DND-41 (cell line): Measurements from ENCODE around the gene SLC39A6.

Source experiments
- ATAC-seq: fragments of 200-7000 bp; cut with Tn5 transposase; 3 replicates; pipeline ENCODE4 v1.9.1; 2021; ENCODE audit warnings: low read depth; ENCODE audit not compliant: insufficient read depth
- DNase-seq: peaks from one replicate; pipeline ENCODE4 v3.0.0-alpha.2; 2020
- H2AFZ ChIP-seq: 2 replicates; pipeline ENCODE4 v1.6.0; 2012; ENCODE audit warnings: low read depth, low read length
- H3K27ac ChIP-seq: 2 replicates; pipeline ENCODE4 v1.5.1; 2012; ENCODE audit warnings: low read length, inconsistent platforms
- H3K27me3 ChIP-seq: fragments of 200-600 bp; sonication (generic); 2 replicates; pipeline ENCODE4 v1.6.0; 2012; ENCODE audit warnings: low read length, mild to moderate bottlenecking, inconsistent platforms; ENCODE audit not compliant: insufficient read depth, poor library complexity
- H3K36me3 ChIP-seq: 2 replicates; pipeline ENCODE4 v1.5.1; 2012; ENCODE audit warnings: low read length, inconsistent platforms; ENCODE audit not compliant: insufficient read depth
- H3K4me1 ChIP-seq: 2 replicates; pipeline ENCODE4 v1.5.1; 2012; ENCODE audit warnings: mild to moderate bottlenecking, low read length; ENCODE audit not compliant: insufficient read depth
- H3K4me2 ChIP-seq: 2 replicates; pipeline ENCODE4 v1.6.0; 2012; ENCODE audit warnings: mild to moderate bottlenecking, moderate library complexity, low read length, inconsistent platforms; ENCODE audit not compliant: insufficient read depth
- H3K4me3 ChIP-seq, 2 experiments: fragments of 200-600 bp in 1 of 2; shearing (Covaris generic) in 1 of 2; 2 replicates each; pipeline ENCODE4 v1.5.1; 2012 to 2016; ENCODE audit warnings: inconsistent platforms in 2 of 2, low read length in 2 of 2, mild to moderate bottlenecking in 2 of 2, low read depth in 1 of 2, moderate library complexity in 1 of 2
- H3K79me2 ChIP-seq: 2 replicates; pipeline ENCODE4 v1.6.0; 2012; ENCODE audit warnings: low read length, inconsistent platforms; ENCODE audit not compliant: insufficient read depth
- H3K9ac ChIP-seq: 2 replicates; pipeline ENCODE4 v1.6.0; 2012; ENCODE audit warnings: low read depth, mild to moderate bottlenecking, inconsistent platforms, low read length, moderate library complexity
- H3K9me3 ChIP-seq: 2 replicates; pipeline ENCODE4 v1.5.1; 2012; ENCODE audit warnings: low read length, moderate library complexity, mild to moderate bottlenecking, inconsistent platforms; ENCODE audit not compliant: insufficient read depth, severe bottlenecking
- H4K20me1 ChIP-seq: 2 replicates; pipeline ENCODE4 v1.6.0; 2012; ENCODE audit warnings: low read length; ENCODE audit not compliant: insufficient read depth
- EZH2 ChIP-seq: IDR thresholded peaks from 3 replicates; pipeline ENCODE4 v1.6.1; 2012; ENCODE audit warnings: borderline replicate concordance, low read depth, mild to moderate bottlenecking, moderate library complexity, low read length, inconsistent platforms; ENCODE audit not compliant: severe bottlenecking
- TF ChIP-seq, protein P1 (sequence below): IDR thresholded peaks from 2 replicates; pipeline ENCODE4 v1.5.1; 2012; ENCODE audit warnings: borderline replicate concordance, low read length, moderate library complexity, mild to moderate bottlenecking; ENCODE audit not compliant: poor library complexity, severe bottlenecking; ENCODE audit errors: extremely low read depth

Gene SLC39A6

GRCh38 chr18:36153771-36154170 is 24.6 kb upstream of the SLC39A6 start:
- no peaks in the 10 kb centered on the region for H3K79me2 ChIP-seq
- no peaks in the 10 kb centered on the region for H3K27me3 ChIP-seq
- H4K20me1 ChIP-seq, result peaks cover 9% of the 10 kb centered on the region; the same call in 1 of the 2 replicates
- DNase-seq, result no peak
- H3K9ac ChIP-seq, result no peak overlapping the region
- no peak for ATAC-seq
- H3K36me3 ChIP-seq, result peaks cover 89% of the 10 kb centered on the region
- H3K9me3 ChIP-seq, result no peaks in the 10 kb centered on the region
- no peak for TF ChIP-seq EZH2
- TF ChIP-seq, protein P1, sequence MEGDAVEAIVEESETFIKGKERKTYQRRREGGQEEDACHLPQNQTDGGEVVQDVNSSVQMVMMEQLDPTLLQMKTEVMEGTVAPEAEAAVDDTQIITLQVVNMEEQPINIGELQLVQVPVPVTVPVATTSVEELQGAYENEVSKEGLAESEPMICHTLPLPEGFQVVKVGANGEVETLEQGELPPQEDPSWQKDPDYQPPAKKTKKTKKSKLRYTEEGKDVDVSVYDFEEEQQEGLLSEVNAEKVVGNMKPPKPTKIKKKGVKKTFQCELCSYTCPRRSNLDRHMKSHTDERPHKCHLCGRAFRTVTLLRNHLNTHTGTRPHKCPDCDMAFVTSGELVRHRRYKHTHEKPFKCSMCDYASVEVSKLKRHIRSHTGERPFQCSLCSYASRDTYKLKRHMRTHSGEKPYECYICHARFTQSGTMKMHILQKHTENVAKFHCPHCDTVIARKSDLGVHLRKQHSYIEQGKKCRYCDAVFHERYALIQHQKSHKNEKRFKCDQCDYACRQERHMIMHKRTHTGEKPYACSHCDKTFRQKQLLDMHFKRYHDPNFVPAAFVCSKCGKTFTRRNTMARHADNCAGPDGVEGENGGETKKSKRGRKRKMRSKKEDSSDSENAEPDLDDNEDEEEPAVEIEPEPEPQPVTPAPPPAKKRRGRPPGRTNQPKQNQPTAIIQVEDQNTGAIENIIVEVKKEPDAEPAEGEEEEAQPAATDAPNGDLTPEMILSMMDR, result no peak
- no peak overlapping the region for H2AFZ ChIP-seq
- H3K4me3 ChIP-seq, result no peak overlapping the region
- no peaks in the 10 kb centered on the region for H3K4me1 ChIP-seq
- H3K27ac ChIP-seq, result no peak overlapping the region
- no peak overlapping the region for H3K4me2 ChIP-seq

- Histone ChIP-seq H3K9ac (no peak overlapping the region), H3K9me3 (no peaks in the 10 kb centered on the region), H3K27me3 (no peaks in the 10 kb centered on the region), H4K20me1 (peaks cover 6% of the 10 kb centered on the region; the same call in 1 of the 2 replicates), H3K36me3 (peaks cover 89% of the 10 kb centered on the region), H3K4me2 (no peak overlapping the region), H3K4me3 (no peak overlapping the region), H3K4me1 (no peaks in the 10 kb centered on the region), H3K79me2 (no peaks in the 10 kb centered on the region), H3K27ac (no peak overlapping the region), H2AFZ (no peak overlapping the region)
- ATAC-seq (no peak), DNase-seq (no peak)
- TF ChIP-seq, protein P1, result no peak
- TF ChIP-seq EZH2, result no peak
These were observed 24.1 kb upstream of the SLC39A6 start for GRCh38 chr18:36153203-36153602.

DNA sequence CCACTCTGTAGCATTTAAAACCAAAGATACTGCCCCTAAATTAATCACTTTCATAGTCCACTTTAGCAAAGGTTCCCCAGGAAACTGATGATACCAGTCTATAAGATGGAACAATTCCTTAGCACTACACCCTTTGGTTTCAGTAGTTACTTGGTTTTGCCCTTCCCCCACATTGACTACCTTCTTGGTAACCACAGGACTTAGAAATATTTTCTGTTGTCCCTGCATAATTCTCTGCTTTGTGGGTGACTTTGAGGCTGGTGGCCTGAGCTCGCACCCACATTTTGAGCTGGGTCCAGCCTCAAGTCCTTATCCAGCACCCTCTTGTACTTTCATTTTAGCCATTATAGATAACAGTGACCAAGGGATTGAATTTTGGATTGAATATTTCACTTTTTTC is 23.6 kb upstream of the SLC39A6 start:
- Histone ChIP-seq H3K9me3 (no peaks in the 10 kb centered on the region), H3K79me2 (no peaks in the 10 kb centered on the region), H3K27me3 (no peaks in the 10 kb centered on the region), H3K4me2 (no peak overlapping the region), H3K9ac (no peak overlapping the region), H3K36me3 (peaks cover 88% of the 10 kb centered on the region), H3K4me3 (no peak overlapping the region), H2AFZ (no peak overlapping the region), H3K27ac (no peak overlapping the region), H3K4me1 (no peaks in the 10 kb centered on the region), H4K20me1 (peaks cover 5% of the 10 kb centered on the region; the same call in 1 of the 2 replicates)
- no peak for ATAC-seq
- TF ChIP-seq, protein P1, result no peak
- TF ChIP-seq EZH2, result no peak
- DNase-seq, result no peak

DNA sequence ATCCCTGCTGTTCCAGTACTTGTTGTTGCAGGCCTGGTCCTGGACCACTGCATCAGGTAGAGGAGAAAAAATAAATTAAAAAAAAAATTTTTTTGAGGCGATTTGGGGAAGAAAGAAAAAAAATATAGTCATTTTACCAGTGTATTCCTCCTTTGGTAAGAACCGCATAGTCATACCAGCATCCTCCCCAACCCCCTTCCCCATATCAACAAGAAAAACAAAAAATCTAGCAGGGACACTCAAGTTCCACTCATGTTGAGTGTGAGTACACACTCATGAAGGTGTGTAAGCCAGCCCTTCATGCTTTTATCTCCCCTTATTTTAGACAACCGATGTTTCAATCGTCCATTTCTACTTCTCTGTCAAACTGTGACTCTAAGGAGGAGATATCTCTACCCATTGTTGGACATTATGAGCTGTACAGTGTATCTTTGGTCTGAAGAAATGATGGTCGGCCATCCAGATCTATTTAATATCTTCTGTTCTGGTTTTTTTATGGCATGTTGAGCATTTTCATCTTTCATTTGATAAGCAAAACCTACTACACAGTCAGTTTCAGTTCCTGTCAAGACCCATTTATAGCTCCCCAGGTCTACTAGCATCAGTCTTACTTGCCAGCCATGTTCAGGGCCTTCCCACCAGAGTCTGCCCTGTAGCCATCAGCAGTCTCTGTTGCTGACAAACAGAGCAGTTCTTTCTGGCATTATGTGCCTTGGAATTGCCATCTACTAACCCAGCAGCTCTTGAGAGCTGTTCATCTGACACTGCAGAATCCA is 20.6 kb upstream of the SLC39A6 start:
- Histone ChIP-seq H3K9me3 (no peaks in the 10 kb centered on the region), H3K9ac (no peak overlapping the region), H3K4me2 (no peak overlapping the region), H4K20me1 (0 out of 2 replicates have a peak, but pooled peaks cover 2% of the 10 kb centered on the region), H3K4me1 (no peaks in the 10 kb centered on the region), H3K36me3 (peaks cover 93% of the 10 kb centered on the region), H2AFZ (no peak overlapping the region), H3K27me3 (no peaks in the 10 kb centered on the region), H3K79me2 (no peaks in the 10 kb centered on the region), H3K27ac (no peak overlapping the region), H3K4me3 (no peak overlapping the region)
- DNase-seq, result no peak
- TF ChIP-seq, protein P1, result no peak
- no peak for TF ChIP-seq EZH2
- no peak; the same call in 2 of the 3 replicates for ATAC-seq
